Neural cell (in vitro differentiated cells): ENCODE measurements around the gene PARVB. TPM values are rescaled to one million over a fixed set of nuclear protein-coding genes. Genes with fewer than 3 reads are reported as not detected.

Experiments
- H2AFZ ChIP-seq: fragments of 200-600, 300-800 bp; sonication (generic), shearing (Covaris generic); 2 replicates; pipeline ENCODE4 v1.6.0; 2014; ENCODE audit warnings: low read depth, mild to moderate bottlenecking, antibody characterized with exemption, low read length, moderate library complexity
- H3F3A ChIP-seq: fragments of 200-600 bp; shearing (Covaris generic); 2 replicates; pipeline ENCODE4 v1.6.1; 2016; ENCODE audit warnings: mild to moderate bottlenecking, moderate library complexity, mixed read lengths, antibody characterized with exemption, low read length; ENCODE audit not compliant: insufficient read depth, poor library complexity, severe bottlenecking
- H3K27ac ChIP-seq: fragments of 200-600, 300-800 bp; sonication (generic), shearing (Covaris generic); 2 replicates; pipeline ENCODE4 v1.5.1; 2014; ENCODE audit warnings: mild to moderate bottlenecking, low read length, moderate library complexity
- H3K27me3 ChIP-seq: fragments of 300-800, 200-600 bp; sonication (generic), shearing (Covaris generic); 2 replicates; pipeline ENCODE4 v1.6.0; 2014; ENCODE audit warnings: mild to moderate bottlenecking, low read depth, low read length, moderate library complexity; ENCODE audit not compliant: insufficient read depth
- H3K36me3 ChIP-seq: fragments of 300-800, 200-600 bp; sonication (generic), shearing (Covaris generic); 2 replicates; pipeline ENCODE4 v1.5.1; 2014; ENCODE audit warnings: mild to moderate bottlenecking, antibody characterized with exemption, low read length, moderate library complexity; ENCODE audit not compliant: insufficient read depth
- H3K4me2 ChIP-seq: fragments of 300-800, 200-600 bp; sonication (generic), shearing (Covaris generic); 2 replicates; pipeline ENCODE4 v1.6.0; 2014; ENCODE audit warnings: mild to moderate bottlenecking, low read length
- H3K4me3 ChIP-seq: fragments of 300-800, 200-600 bp; sonication (generic), shearing (Covaris generic); 2 replicates; pipeline ENCODE4 v1.5.1; 2014; ENCODE audit warnings: mild to moderate bottlenecking, low read length, moderate library complexity
- H3K79me2 ChIP-seq: fragments of 200-600 bp; shearing (Covaris generic); replicated peaks from 2 replicates; pipeline ENCODE4 v1.6.0; 2014; ENCODE audit warnings: mild to moderate bottlenecking, low read length, moderate library complexity; ENCODE audit not compliant: insufficient read depth
- H3K9ac ChIP-seq: fragments of 300-800, 200-600 bp; sonication (generic), shearing (Covaris generic); 2 replicates; pipeline ENCODE4 v1.6.1; 2016; ENCODE audit warnings: mild to moderate bottlenecking, low read length, mixed read lengths
- H3K9me2 ChIP-seq: fragments of 200-600 bp; shearing (Covaris generic); 2 replicates; pipeline ENCODE4 v1.6.1; 2016; ENCODE audit warnings: mild to moderate bottlenecking, low read length, mixed read lengths; ENCODE audit not compliant: insufficient read depth
- H3K9me3 ChIP-seq: fragments of 200-600, 300-800 bp; sonication (generic), shearing (Covaris generic); 2 replicates; pipeline ENCODE4 v1.6.1; 2016; ENCODE audit warnings: mild to moderate bottlenecking, mixed run types, low read length, moderate library complexity, mixed read lengths
- H4K20me1 ChIP-seq: fragments of 200-600 bp; shearing (Covaris generic); 2 replicates; pipeline ENCODE4 v1.6.1; 2016; ENCODE audit warnings: mild to moderate bottlenecking, mixed run types; ENCODE audit not compliant: insufficient read depth
- CTCF ChIP-seq: fragments of 450-650 bp; IDR thresholded peaks from 2 replicates; pipeline ENCODE4 v1.5.1; 2014; ENCODE audit warnings: antibody characterized with exemption, mild to moderate bottlenecking, moderate library complexity; ENCODE audit not compliant: poor library complexity, severe bottlenecking
- EP300 ChIP-seq: fragments of 450-650 bp; conservative IDR thresholded peaks from 2 replicates; pipeline ENCODE4 v1.6.1; 2014; ENCODE audit warnings: antibody characterized with exemption, mild to moderate bottlenecking, moderate library complexity; ENCODE audit not compliant: poor library complexity, severe bottlenecking
- EZH2 ChIP-seq: fragments of 200-600, 300-800 bp; shearing (Covaris generic), sonication (generic); IDR thresholded peaks from 2 replicates; pipeline ENCODE4 v1.6.1; 2014; ENCODE audit warnings: antibody characterized with exemption, low read length, borderline replicate concordance, mild to moderate bottlenecking; ENCODE audit not compliant: insufficient read depth, poor library complexity, severe bottlenecking
- MXI1 ChIP-seq: fragments of 450-650 bp; conservative IDR thresholded peaks from 2 replicates; pipeline ENCODE4 v1.6.1; 2014; ENCODE audit warnings: antibody characterized with exemption, mild to moderate bottlenecking; ENCODE audit not compliant: poor library complexity, severe bottlenecking
- POLR2AphosphoS5 ChIP-seq: IDR thresholded peaks from 2 replicates; pipeline ENCODE4 v1.6.1; 2012
- RAD21 ChIP-seq: fragments of 450-650 bp; conservative IDR thresholded peaks from 2 replicates; pipeline ENCODE4 v1.6.1; 2014; ENCODE audit warnings: antibody characterized with exemption, mild to moderate bottlenecking, moderate library complexity
- SMC3 ChIP-seq: fragments of 450-650 bp; conservative IDR thresholded peaks from 2 replicates; pipeline ENCODE4 v1.6.1; 2014; ENCODE audit warnings: antibody characterized with exemption, mild to moderate bottlenecking, moderate library complexity; ENCODE audit not compliant: poor library complexity
- TAF1 ChIP-seq: IDR thresholded peaks from 2 replicates; pipeline ENCODE4 v1.6.1; 2012; ENCODE audit warnings: low read depth
- polyA plus RNA-seq: library from polyadenylated mRNA; depleted of rRNA; stranded (reverse); fragments of >200 nt; gene quantifications from 2 replicates; pipeline ENCODE4 v1.2.3, GENCODE V29; 2014
- TF ChIP-seq, protein P1 (sequence below): IDR thresholded peaks from 2 replicates; pipeline ENCODE4 v1.6.1; 2012; ENCODE audit warnings: borderline replicate concordance

The PARVB gene
- polyA plus RNA-seq, 1 donor from 2014 or later, result 1.2 TPM

DNA sequence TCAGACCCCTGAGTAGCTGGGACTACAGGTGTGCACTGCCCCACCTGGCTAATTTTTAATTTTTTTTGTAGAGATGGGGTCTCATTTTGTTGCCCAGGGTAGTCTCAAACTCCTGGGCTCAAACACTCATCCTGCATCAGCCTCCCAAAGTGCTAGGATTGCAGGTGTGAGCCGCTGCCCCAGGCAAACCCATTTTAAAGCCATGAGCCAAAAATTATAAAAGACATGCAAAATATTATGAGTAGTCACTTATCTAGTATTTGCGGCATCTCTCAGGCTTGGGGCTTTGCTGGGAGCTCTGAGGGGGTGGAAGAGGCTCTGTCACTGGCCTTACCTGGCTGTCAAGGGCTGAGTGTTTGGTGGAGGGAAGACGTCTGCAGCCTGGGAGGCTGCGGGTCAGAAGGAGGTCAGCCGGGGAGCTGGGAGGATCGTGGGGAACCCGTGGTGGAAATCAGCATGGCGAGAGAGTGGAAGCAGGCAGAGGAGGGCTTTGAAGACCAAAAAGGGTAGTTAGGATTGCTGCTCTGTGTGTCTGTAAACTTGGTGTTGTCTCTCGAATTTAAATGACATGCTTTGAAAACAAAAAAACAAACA is 87.6 kb downstream of the PARVB start:
- Histone ChIP-seq H3F3A (no peaks in the 10 kb centered on the region), H3K27ac (no peak overlapping the region)
- TF ChIP-seq CTCF, result no peak
- TF ChIP-seq EP300, result no peak
- TF ChIP-seq RAD21, result no peak
- no peak for TF ChIP-seq TAF1
- no peak for TF ChIP-seq POLR2AphosphoS5
- TF ChIP-seq, protein P1, sequence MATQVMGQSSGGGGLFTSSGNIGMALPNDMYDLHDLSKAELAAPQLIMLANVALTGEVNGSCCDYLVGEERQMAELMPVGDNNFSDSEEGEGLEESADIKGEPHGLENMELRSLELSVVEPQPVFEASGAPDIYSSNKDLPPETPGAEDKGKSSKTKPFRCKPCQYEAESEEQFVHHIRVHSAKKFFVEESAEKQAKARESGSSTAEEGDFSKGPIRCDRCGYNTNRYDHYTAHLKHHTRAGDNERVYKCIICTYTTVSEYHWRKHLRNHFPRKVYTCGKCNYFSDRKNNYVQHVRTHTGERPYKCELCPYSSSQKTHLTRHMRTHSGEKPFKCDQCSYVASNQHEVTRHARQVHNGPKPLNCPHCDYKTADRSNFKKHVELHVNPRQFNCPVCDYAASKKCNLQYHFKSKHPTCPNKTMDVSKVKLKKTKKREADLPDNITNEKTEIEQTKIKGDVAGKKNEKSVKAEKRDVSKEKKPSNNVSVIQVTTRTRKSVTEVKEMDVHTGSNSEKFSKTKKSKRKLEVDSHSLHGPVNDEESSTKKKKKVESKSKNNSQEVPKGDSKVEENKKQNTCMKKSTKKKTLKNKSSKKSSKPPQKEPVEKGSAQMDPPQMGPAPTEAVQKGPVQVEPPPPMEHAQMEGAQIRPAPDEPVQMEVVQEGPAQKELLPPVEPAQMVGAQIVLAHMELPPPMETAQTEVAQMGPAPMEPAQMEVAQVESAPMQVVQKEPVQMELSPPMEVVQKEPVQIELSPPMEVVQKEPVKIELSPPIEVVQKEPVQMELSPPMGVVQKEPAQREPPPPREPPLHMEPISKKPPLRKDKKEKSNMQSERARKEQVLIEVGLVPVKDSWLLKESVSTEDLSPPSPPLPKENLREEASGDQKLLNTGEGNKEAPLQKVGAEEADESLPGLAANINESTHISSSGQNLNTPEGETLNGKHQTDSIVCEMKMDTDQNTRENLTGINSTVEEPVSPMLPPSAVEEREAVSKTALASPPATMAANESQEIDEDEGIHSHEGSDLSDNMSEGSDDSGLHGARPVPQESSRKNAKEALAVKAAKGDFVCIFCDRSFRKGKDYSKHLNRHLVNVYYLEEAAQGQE, result no peak
- TF ChIP-seq SMC3, result no peak
- no peak for TF ChIP-seq EZH2
- no peak for TF ChIP-seq MXI1

DNA sequence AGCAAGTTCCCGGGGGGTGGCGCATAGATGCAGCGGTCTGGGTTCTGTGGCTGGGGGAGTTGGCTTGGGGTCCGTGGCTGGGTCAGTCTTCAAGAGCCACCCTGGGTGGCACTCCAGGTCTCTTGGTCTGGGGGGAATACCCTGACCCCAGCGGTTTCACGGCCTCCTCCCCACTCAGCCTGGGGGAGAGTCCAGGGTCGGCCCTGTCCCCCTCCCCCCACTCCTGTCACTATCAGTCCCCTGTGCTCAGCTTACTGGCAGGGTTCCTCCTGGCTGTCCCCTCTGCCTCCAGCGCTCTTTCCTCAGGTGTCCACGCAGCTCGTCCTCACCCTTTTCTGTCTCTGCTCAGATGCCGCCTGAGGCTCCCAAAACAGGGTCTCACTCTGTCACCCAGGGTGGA is 88.1 kb downstream of the PARVB start:
- Histone ChIP-seq H4K20me1 (no peaks in the 10 kb centered on the region), H2AFZ (no peak overlapping the region), H3K9me3 (no peaks in the 10 kb centered on the region), H3K79me2 (no peaks in the 10 kb centered on the region), H3K36me3 (no peaks in the 10 kb centered on the region), H3K27ac (no peak overlapping the region), H3K9ac (no peak overlapping the region), H3K4me3 (no peak overlapping the region), H3F3A (no peaks in the 10 kb centered on the region), H3K9me2 (no peaks in the 10 kb centered on the region), H3K4me2 (no peak overlapping the region), H3K27me3 (no peaks in the 10 kb centered on the region)
- TF ChIP-seq POLR2AphosphoS5 (no peak), TAF1 (no peak), EZH2 (no peak), SMC3 (no peak), MXI1 (no peak), EP300 (no peak), CTCF (no peak), RAD21 (no peak)
- TF ChIP-seq, protein P1, result no peak

More for the DNA sequence above, 87.6 kb downstream of the PARVB start:
- Histone ChIP-seq H4K20me1 (no peaks in the 10 kb centered on the region), H3K36me3 (no peaks in the 10 kb centered on the region), H2AFZ (no peak overlapping the region), H3K9me3 (no peaks in the 10 kb centered on the region), H3K79me2 (no peaks in the 10 kb centered on the region), H3K4me3 (no peak overlapping the region), H3K9me2 (no peaks in the 10 kb centered on the region), H3K27me3 (no peaks in the 10 kb centered on the region), H3K4me2 (no peak overlapping the region), H3K9ac (no peak overlapping the region)
